Measurements from ENCODE around the gene TP53BP2.
"Not testable (repeated sequence)": the region's sequence is repeated elsewhere in the genome, so short reads cannot be mapped to it uniquely, and the experiment has no call there.

The TP53BP2 gene, protein sequence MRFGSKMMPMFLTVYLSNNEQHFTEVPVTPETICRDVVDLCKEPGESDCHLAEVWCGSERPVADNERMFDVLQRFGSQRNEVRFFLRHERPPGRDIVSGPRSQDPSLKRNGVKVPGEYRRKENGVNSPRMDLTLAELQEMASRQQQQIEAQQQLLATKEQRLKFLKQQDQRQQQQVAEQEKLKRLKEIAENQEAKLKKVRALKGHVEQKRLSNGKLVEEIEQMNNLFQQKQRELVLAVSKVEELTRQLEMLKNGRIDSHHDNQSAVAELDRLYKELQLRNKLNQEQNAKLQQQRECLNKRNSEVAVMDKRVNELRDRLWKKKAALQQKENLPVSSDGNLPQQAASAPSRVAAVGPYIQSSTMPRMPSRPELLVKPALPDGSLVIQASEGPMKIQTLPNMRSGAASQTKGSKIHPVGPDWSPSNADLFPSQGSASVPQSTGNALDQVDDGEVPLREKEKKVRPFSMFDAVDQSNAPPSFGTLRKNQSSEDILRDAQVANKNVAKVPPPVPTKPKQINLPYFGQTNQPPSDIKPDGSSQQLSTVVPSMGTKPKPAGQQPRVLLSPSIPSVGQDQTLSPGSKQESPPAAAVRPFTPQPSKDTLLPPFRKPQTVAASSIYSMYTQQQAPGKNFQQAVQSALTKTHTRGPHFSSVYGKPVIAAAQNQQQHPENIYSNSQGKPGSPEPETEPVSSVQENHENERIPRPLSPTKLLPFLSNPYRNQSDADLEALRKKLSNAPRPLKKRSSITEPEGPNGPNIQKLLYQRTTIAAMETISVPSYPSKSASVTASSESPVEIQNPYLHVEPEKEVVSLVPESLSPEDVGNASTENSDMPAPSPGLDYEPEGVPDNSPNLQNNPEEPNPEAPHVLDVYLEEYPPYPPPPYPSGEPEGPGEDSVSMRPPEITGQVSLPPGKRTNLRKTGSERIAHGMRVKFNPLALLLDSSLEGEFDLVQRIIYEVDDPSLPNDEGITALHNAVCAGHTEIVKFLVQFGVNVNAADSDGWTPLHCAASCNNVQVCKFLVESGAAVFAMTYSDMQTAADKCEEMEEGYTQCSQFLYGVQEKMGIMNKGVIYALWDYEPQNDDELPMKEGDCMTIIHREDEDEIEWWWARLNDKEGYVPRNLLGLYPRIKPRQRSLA

DNA sequence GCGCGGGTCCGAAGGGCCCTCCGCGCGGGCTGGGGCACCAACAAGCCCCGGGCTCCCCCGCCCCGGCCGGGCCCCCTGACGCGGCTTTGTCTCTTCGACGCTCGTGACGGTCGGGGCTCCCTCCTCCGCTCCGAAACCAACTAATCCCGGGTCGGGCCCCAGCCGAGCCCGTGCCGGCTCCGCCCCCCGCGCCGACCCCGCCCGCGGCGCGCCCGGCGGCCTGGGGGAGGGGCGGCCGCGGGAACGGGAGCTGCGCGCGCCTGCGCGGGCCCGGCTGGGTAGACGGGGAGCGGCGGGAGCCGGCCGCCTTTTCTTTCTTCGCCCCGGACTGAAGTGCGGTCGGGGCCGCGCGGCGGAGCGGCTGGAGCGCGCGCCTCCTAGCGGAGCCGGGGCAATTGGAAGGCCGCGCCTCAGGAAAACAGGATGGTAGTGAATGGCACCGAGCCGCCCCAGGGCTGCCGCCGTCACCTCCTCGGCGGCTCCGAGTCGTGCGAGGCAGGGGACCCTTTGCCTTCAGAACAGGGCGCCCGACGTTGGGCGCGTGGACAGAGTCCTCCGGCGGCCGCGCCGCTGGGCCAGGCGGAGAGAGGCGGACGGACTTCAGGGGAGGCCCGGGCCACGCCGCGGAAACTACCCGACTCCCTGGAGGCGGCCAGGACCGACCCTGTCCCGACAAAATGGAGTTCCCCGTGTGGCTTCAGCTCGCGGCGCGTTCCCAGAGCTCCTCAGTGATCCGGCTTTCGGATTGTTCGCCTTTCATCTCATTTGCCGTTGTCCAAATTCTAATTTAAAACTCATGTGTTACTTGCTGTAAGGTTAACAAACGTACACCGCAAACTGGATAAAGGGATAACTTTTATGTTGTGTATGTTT lies at the start of gene TP53BP2:
Gene TP53BP2 (minus strand): TSS at position 138 of the 873 bp plus-strand sequence. CDS start 267 bp downstream, outside the sequence.
- peak; percentile 84 for DNase-seq

DNA sequence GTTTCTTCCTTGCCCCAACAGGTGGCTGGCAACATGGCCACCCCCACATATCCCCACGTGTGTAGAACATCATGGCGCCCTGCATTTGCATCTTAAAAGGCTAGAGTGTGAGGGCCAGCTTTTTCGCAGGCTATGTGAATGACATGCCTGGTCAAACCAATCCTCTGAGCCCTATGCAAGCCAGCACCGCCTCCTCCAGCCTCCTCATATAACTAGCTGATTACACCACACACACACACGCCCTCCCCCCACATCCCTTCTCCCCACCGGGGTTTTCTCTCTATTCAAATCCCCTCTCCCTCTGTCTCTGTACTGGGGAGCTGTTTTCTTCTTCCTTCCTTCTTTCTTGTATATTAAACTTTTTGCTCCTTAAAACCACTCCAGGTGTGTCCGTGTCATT lies 44.7 kb upstream of the TP53BP2 start:
- not testable (repeated sequence) for DNase-seq

DNA sequence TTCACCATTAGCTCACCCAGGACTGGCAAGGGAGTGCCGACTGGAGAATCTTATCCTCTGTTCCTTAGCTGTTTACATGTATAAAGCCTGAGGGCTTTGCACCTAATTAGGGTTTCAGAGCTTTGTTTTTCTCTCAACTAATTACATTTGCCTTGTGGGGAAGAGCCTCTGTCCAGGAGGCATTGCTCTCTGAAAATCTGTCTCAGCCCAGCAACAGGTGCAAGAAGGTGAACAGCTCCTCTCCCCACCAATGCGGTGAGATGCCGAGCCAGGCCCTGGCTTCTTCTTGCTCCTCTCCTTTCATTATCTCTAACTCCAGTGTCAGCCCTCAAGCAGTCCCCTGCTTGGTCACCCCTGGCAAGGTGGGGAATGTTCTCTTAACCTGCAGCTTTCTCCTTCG lies 43.6 kb upstream of the TP53BP2 start:
- not testable (repeated sequence) for DNase-seq

DNA sequence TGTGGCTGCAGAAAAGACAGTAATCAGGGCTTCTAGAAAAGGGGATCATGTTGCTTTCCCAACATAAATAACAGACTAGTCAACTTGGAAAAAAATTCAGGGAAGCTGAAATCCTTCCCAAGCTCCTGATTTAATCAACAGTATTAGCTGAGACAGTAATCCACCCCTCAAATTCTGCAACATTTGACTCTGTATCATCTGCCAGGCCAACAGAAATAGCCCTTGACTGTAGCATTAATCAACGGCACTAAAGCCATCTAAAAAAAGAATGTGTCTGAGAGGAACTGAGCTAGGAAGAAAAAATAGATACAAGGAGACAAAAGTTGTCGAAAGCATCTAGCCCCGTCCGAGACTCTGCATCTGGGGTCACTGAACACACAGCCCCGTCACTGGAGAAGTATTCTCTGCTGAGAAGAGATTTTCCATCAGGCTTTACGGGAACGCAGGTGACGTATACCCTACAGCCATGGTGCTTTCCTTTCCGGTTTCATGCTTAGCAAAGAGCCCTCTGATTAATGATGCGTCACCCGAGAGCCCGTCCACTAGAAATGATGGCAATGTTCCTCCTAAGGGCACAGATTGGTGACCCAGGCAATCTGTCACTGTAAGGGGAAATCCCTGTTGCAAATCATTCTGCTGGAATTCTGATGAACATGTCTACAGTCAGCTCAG lies 42.1 kb upstream of the TP53BP2 start:
- no peak for DNase-seq

DNA sequence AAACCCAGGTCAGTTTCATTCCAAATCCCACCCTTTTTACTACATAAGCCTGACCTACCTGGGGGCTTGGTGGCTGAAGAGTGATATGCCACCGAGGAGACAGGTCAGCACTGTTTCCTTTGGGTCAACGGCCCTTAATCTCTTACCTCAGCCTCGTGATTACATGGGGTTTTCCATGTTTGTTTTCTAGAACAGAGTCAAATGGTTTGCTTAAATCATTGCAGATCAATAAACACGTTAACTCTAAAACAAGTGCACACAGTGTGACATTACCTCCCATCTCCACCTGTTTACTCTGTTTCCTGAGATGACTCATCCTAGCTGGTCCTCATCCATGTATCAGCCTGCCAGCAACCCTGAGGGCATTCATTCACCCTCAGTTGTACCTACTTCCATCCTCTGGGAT lies 40.8 kb upstream of the TP53BP2 start:
- no peak for DNase-seq

DNA sequence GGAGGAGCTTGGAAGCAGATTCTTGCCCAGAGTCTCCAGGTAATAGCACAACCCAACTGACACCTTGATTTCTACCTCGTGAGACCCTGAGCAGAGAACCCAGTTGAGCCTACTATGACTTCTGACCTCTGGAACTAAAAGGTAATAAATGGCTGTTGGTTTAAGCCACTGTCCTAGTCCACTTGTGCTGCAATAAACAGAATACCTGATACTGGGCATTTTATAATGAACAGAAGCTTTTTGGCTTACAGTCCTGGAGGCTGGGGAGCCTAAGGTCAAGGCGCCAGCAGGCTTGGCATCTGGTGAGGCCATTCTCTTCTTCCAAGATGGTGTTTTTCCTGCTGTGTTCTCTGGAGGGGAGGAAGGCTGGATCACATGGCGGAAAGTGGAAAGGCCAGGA lies 39.9 kb upstream of the TP53BP2 start:
- no peak for DNase-seq

DNA sequence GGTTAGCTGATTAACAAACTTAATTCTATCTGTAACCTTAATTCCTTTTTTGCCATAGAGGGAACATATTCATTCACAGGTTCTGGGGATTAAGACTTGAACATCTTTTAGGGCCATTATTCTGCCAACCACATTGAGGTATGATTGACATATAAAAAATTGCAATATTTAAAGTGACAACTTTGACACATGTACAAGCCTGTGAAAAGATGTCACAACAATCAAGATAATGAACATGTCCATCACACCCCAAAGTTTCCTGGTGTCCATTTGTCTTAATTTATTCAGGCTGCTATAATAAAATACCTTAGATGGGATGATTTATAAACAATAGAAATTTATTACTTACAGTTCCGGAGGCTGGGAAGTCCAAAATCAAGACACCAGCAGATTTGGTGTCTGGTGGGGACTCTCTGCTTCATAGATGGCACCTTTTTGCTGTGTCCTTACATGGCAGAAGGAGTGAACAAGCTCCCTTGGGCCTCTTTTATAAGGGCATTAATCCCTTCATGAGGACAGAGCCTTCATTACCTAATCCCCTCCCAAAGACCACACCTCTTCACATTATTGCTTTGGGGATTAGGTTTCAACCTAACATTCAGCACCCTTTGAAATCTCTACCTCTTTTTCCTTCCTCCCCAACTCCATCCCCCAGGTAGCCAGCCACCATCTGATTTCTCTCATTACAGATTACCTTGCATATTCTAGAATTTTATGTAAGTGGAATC lies 33.0 kb upstream of the TP53BP2 start:
- no peak for DNase-seq

DNA sequence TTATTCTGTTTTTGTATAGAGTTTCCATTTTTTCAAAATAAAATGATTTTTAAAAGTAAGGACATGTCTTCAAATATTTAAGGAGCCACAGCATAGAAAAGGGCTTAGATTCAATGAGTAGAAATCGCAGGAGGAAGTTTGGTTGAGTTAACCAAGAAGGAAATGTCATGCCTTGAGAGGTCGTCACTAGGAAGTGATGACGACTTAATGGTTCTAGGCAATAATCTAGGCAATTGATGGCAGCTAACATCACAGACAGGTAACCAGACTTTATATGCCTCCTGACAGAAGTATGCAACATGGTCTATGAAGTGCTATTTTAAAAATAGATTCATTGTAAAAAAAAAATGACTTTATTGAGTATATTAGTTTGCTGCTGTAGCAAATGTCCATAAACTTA lies 32.1 kb upstream of the TP53BP2 start:
- no peak for DNase-seq

DNA sequence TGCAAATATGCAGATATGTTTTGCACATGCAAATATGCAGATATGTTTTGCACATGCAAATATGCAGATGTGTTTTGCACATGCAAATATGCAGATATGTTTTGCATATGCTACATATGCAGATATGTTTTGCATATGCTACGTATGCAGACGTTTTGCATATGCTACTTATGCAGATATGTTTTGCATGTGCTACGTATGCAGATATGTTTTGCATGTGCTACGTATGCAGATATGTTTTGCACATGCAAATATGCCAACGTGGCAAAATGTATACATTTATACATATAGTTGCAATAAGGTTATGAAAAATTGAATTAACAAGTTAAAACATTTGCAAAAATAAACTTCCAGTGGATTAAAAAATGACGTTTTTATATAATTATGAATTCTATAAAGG lies 30.8 kb upstream of the TP53BP2 start:
- DNase-seq, result no peak

DNA sequence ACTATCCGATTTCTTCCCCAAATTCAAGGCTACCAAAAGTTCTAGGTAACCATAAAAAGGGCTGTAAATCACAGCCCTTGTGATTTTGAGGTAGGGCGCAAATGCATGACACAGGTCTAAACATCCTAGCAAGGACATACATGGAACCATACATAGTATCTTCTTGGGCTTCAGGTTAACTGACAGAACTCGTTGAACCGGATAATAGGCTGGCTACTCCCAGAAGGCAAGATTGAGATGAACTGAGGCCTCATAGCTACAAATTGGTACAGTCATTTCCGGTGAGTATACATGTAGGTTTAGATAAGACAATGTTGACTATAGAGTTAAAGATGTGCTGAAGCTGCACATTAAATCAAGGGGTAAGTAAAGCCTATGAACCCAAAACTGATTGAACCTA lies 27.3 kb upstream of the TP53BP2 start:
- DNase-seq, result no peak

DNA sequence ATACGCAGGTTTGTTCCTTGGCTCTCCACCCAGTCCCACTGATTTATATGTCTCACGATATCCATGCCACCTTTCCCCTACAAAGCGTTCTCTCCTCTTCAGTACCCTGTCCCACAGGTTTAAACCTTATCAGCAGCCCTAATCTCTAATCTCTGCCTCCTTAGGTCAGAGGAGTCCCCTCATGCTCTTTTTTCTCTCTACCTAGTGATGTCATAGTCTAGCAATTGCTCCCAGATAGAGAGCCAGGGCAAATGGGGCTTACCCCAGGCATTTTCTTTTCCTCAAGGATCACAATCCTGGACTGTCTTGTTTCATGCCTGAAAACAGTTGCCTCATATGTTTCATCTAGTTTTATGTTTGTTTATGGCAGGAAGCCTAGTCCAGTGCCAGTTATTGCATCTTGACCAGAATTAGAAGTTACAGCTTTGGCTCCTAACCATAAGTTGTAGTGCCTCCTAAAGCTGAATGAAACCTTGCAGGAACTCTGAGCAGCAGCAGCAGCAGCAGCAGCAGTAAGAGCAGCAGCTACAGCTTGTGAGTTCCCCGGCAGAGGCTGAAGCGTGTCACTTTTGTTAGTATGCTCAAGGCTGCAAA lies 26.7 kb upstream of the TP53BP2 start:
- no peak for DNase-seq

DNA sequence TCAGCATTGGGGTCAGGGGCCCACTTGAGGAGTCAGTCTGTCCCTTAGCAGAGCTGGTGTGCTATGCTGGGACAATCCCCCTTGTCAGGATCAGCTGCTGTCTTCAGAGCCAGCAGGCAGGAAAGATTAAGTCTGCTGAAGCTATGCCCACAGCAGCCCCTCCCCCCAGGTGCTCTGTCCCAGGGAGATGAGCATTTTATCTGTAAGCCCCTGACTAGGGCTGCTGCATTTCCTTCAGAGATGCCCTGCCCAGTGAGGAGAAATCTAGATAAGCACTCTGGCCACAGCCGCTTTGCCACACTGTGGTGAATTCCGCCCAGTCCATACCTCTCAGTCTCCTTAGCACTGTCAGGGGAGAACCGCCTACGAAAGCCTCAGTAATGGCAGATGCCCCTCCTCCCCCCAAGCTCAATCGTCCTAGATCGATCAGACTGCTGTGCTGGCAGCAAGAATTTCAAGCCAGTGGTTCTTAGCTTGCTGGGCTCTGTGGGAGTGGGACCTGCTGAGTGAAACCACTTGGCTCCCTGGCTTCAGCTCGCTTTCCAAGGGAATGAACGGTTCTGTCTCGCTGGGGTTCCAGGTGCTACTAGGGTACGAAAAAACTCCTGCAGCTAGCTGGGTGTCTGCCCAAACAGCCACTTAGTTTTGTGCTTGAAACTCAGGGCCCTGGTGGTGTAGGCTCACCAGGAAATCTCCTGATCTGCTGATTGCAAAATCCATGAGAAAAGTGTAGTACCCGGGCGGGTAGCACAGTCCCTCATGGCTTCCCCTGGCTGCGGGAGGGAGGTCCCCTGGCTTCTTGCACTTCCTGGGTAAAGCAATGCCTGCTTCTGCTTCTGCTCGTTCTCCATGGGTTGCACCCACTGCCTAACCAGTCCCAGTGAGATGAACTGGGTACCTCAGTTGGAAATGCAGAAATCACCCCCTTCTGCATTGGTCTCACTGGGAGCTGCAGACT lies 25.1 kb upstream of the TP53BP2 start:
- no peak for DNase-seq

DNA sequence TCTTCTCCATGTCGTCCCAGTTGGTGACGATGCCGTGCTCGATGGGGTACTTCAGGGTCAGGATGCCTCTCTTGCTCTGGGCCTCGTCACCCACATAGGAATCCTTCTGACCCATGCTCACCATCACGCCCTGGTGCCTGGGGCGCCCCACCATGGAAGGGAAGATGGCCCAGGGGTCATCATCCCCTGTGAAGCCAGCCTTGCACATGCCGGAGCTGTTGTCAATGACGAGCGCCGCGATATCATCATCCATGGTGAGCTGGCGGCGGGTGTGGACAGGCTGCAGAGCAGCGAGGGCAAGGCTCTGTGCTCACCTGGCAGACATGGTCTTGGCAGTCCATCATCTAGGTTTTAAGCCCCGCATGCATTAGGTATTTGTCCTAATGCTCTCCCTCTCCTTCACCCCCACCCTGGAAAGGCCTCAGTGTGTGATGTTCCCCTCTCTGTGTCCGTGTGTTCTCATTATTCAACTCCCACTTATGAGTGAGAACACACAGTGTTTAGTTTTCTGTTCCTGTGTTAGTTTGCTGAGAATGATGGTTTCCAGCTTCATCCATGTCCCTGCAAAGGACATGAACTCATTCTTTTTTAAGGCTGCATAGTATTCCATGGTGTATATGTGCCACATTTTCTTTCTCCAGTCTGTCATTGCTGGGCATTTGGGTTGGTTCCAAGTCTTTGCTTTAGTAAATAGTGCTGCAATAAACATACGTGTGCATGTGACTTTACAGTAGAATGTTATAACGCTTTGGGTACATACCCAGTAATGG lies 19.0 kb upstream of the TP53BP2 start:
- not testable (repeated sequence) for DNase-seq

DNA sequence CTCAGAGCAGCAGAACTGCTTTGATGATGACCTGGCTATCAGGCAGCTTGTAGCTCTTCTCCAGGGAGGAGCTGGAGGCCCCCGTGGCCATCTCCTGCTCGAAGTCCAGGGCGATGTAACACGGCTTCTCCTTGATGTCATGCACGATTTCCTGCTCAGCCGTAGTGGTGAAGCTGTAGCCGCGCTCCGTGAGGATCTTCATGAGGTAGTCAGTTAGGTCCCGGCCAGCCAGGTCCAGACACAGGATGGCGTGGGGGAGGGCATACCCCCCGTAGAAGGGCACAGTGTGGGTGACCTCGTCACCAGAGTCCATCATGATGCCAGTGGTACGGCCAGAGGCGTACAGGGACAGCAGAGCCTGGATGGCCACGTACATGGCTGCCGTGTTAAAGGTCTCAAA lies 18.3 kb upstream of the TP53BP2 start:
- no peak for DNase-seq

DNA sequence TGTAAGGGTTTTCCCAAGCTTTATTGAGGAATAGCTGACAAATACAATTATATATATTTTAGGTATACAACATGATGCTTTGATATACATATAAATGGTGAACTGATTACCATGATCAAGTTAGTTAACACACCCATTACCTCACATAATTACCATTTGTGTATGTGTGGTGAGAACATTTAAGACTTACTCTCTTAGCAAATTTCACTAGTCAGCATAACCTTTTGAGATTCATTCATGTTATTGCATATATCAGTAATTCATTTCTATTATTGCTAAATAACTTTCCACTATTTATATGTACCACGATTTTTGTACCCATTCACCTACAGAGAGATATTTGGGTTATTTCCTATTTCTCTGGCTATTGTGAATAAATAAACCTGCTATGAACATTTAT lies 16.2 kb upstream of the TP53BP2 start:
- no peak for DNase-seq

DNA sequence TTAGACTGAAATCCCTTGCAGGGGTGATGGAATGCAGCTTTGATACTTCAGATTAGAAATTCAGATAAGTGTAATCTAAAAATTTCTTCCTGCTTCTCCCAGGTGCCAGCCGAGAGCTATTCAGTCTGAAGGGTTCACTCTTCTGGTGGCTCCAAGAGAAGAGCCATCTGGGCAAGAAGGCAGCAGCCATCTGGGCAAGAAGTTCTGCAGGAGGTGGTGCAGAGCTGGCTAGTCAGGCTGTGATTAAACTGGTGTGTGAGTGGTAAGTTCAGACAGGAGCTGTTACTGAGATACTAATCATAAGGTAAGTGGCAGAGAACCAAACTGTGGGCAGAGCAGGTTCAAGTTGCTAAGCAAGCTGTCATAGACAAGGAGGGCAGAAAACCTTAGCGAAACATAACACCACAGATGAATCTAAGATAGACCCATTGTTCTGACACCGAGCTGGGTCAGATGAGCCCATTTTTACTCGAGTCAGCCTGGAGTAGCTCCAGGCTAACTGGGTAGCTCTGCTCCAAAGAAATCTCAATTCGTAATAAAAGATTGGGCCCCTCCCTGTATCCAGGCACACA lies 14.4 kb upstream of the TP53BP2 start:
- no peak for DNase-seq

DNA sequence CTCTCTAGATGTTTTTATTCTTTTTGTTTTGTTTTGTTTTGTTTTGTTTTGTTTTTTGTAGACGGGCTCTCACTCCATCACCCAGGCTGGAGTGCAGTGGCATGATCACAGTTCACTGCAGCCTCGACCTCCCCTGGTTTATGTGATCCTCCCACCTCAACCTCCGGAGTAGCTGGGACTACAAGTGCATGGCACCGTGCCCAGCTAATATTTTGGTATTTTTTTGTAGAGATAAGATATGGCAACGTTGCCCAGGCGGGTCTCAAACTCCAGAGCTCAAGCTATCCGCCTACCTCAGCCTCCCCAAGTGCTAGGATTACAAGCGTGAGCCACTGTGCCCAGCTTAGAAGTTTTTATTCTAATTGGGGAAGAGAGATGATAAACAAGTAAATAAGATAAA lies 13.3 kb upstream of the TP53BP2 start:
- DNase-seq, result no peak

DNA sequence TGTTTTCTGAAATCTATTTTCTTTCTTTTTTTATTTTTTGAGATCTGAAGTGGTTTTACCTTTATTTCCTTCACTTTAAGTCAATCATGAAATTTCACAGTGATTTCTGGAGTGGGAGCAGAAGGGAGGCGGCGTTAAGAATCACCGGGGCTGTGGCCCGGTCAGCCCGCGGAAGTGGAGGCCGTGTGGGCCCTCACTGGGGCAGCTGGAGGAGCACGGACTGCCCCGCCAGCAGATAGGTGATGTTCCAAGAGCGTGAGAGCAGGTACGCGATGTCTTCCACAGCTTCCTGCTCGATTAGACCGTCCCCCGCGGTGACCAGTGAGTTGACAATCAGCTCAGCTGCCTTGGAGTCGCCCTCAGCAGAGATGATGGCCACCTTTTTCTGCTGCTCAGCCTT lies 10.6 kb upstream of the TP53BP2 start:
- no peak for DNase-seq
